ENCODE data around the gene UBQLNL. TPM values are rescaled to one million over a fixed set of nuclear protein-coding genes. Genes with fewer than 3 reads are reported as not detected.

UBQLNL gene
- polyA plus RNA-seq, 2 donors, result 0.15 to 0.49 TPM

GRCh38 chr11:5488798-5489399, 27.6 kb downstream of the UBQLNL start:
- WGBS, 2 donors, result 96% methylated on average over 4 of the region's 4 CpGs
- Histone ChIP-seq H3K27ac (ENCODE audit: low read depth in 2 of 2, low read length in 1 of 2) (no peak overlapping the region), H3K27me3 (ENCODE audit: control insufficient read depth in 1 of 2, insufficient read depth in 2 of 2, low read length in 2 of 2) (no peaks in the 10 kb centered on the region), H3K36me3 (ENCODE audit: control insufficient read depth in 2 of 2, insufficient read depth in 2 of 2, low read length in 1 of 2) (no peaks in the 10 kb centered on the region), H3K4me3 (ENCODE audit: low read depth in 1 of 2, low read length in 2 of 2) (no peak overlapping the region), H3K9me3 (ENCODE audit: control insufficient read depth in 2 of 2, insufficient read depth in 1 of 2, low read depth in 1 of 2, low read length in 1 of 2) (no peaks in the 10 kb centered on the region), H3K4me1 (ENCODE audit: control insufficient read depth in 2 of 2, insufficient read depth in 2 of 2, low read length in 1 of 2) (no peaks in the 10 kb centered on the region)

GRCh38 chr11:5488385-5488784, 28.1 kb downstream of the UBQLNL start, which contains the start of gene OR52D1:
Gene OR52D1 (plus strand): TSS chr11:5488685. CDS start chr11:5488707, 22 bp downstream.
- H3K36me3 ChIP-seq (ENCODE audit: control insufficient read depth in 2 of 2, insufficient read depth in 2 of 2, low read length in 1 of 2), result no peaks in the 10 kb centered on the region
- no peak within 1 kb of the TSS for H3K27ac ChIP-seq (ENCODE audit: low read depth in 2 of 2, low read length in 1 of 2)
- H3K27me3 ChIP-seq (ENCODE audit: control insufficient read depth in 1 of 2, insufficient read depth in 2 of 2, low read length in 2 of 2), result no peaks in the 10 kb centered on the region
- no peaks in the 10 kb centered on the region for H3K9me3 ChIP-seq (ENCODE audit: control insufficient read depth in 2 of 2, insufficient read depth in 1 of 2, low read depth in 1 of 2, low read length in 1 of 2)
- H3K4me3 ChIP-seq (ENCODE audit: low read depth in 1 of 2, low read length in 2 of 2), result no peak within 1 kb of the TSS
- no peaks in the 10 kb centered on the region for H3K4me1 ChIP-seq (ENCODE audit: control insufficient read depth in 2 of 2, insufficient read depth in 2 of 2, low read length in 1 of 2)

GRCh38 chr11:5486421-5486820, 30.1 kb downstream of the UBQLNL start:
- Histone ChIP-seq H3K9me3 (ENCODE audit: control insufficient read depth in 2 of 2, insufficient read depth in 1 of 2, low read depth in 1 of 2, low read length in 1 of 2) (no peaks in the 10 kb centered on the region), H3K4me3 (ENCODE audit: low read depth in 1 of 2, low read length in 2 of 2) (no peak overlapping the region), H3K36me3 (ENCODE audit: control insufficient read depth in 2 of 2, insufficient read depth in 2 of 2, low read length in 1 of 2) (no peaks in the 10 kb centered on the region), H3K27me3 (ENCODE audit: control insufficient read depth in 1 of 2, insufficient read depth in 2 of 2, low read length in 2 of 2) (no peaks in the 10 kb centered on the region), H3K27ac (ENCODE audit: low read depth in 2 of 2, low read length in 1 of 2) (no peak overlapping the region), H3K4me1 (ENCODE audit: control insufficient read depth in 2 of 2, insufficient read depth in 2 of 2, low read length in 1 of 2) (no peaks in the 10 kb centered on the region)
- 56 to 60% methylated on average over 3 of the region's 3 CpGs for WGBS, 2 donors

GRCh38 chr11:5486003-5486402, 30.5 kb downstream of the UBQLNL start:
- WGBS, 2 donors, result 86 to 87% methylated on average over 3 of the region's 3 CpGs
- H3K9me3 ChIP-seq (ENCODE audit: control insufficient read depth in 2 of 2, insufficient read depth in 1 of 2, low read depth in 1 of 2, low read length in 1 of 2), result no peaks in the 10 kb centered on the region
- no peak overlapping the region for H3K27ac ChIP-seq (ENCODE audit: low read depth in 2 of 2, low read length in 1 of 2)
- H3K4me1 ChIP-seq (ENCODE audit: control insufficient read depth in 2 of 2, insufficient read depth in 2 of 2, low read length in 1 of 2), result no peaks in the 10 kb centered on the region
- no peaks in the 10 kb centered on the region for H3K36me3 ChIP-seq (ENCODE audit: control insufficient read depth in 2 of 2, insufficient read depth in 2 of 2, low read length in 1 of 2)
- H3K27me3 ChIP-seq (ENCODE audit: control insufficient read depth in 1 of 2, insufficient read depth in 2 of 2, low read length in 2 of 2), result no peaks in the 10 kb centered on the region
- H3K4me3 ChIP-seq (ENCODE audit: low read depth in 1 of 2, low read length in 2 of 2), result no peak overlapping the region

DNA sequence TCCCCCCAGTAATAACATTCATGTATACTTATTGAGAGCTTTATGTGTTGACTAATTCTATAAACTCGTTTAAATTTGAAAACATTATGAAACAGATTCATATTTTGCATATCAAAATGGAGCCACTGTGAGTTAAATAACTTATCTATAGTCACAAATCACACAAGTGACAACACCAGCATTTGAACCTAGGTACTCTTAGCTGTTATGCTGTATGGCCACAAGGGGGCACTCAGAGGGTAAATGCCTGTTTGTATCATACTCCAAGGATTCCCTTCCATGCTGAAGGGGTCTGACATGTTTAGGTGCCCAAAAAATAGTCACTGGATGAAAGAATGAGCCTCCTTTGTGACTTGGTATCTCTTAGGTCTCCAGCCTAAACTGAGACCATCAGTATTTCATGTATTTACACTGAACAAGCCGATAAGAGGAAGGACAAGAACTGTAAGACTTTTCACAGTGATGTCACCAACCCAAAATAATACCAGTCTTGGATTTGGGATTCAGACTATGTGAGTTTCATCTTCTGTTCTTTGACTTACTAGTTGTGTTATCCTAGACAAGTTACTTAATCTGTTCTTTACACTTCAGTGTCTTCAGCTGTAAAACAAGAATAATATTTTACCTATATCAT, 40.2 kb downstream of the UBQLNL start:
- H3K36me3 ChIP-seq (ENCODE audit: control insufficient read depth in 2 of 2, insufficient read depth in 2 of 2, low read length in 1 of 2), result no peaks in the 10 kb centered on the region
- 38 to 40% methylated on average over 2 of the region's 2 CpGs for WGBS, 2 donors
- H3K27me3 ChIP-seq (ENCODE audit: control insufficient read depth in 1 of 2, insufficient read depth in 2 of 2, low read length in 2 of 2), result no peaks in the 10 kb centered on the region
- no peaks in the 10 kb centered on the region for H3K4me1 ChIP-seq (ENCODE audit: control insufficient read depth in 2 of 2, insufficient read depth in 2 of 2, low read length in 1 of 2)
- H3K9me3 ChIP-seq (ENCODE audit: control insufficient read depth in 2 of 2, insufficient read depth in 1 of 2, low read depth in 1 of 2, low read length in 1 of 2), result no peaks in the 10 kb centered on the region
- no peak overlapping the region for H3K4me3 ChIP-seq (ENCODE audit: low read depth in 1 of 2, low read length in 2 of 2)
- no peak overlapping the region for H3K27ac ChIP-seq (ENCODE audit: low read depth in 2 of 2, low read length in 1 of 2)

GRCh38 chr11:5473921-5474320, 42.6 kb downstream of the UBQLNL start:
- no peaks in the 10 kb centered on the region for H3K9me3 ChIP-seq (ENCODE audit: control insufficient read depth in 2 of 2, insufficient read depth in 1 of 2, low read depth in 1 of 2, low read length in 1 of 2)
- H3K27ac ChIP-seq (ENCODE audit: low read depth in 2 of 2, low read length in 1 of 2), result no peak overlapping the region
- H3K4me3 ChIP-seq (ENCODE audit: low read depth in 1 of 2, low read length in 2 of 2), result no peak overlapping the region
- no peaks in the 10 kb centered on the region for H3K36me3 ChIP-seq (ENCODE audit: control insufficient read depth in 2 of 2, insufficient read depth in 2 of 2, low read length in 1 of 2)
- H3K27me3 ChIP-seq (ENCODE audit: control insufficient read depth in 1 of 2, insufficient read depth in 2 of 2, low read length in 2 of 2), result no peaks in the 10 kb centered on the region
- H3K4me1 ChIP-seq (ENCODE audit: control insufficient read depth in 2 of 2, insufficient read depth in 2 of 2, low read length in 1 of 2), result no peaks in the 10 kb centered on the region

- no peaks in the 10 kb centered on the region for H3K9me3 ChIP-seq (ENCODE audit: control insufficient read depth in 2 of 2, insufficient read depth in 1 of 2, low read depth in 1 of 2, low read length in 1 of 2)
- H3K4me3 ChIP-seq (ENCODE audit: low read depth in 1 of 2, low read length in 2 of 2), result no peak overlapping the region
- 32% methylated on average over 2 of the region's 2 CpGs for WGBS, 2 donors
- no peaks in the 10 kb centered on the region for H3K4me1 ChIP-seq (ENCODE audit: control insufficient read depth in 2 of 2, insufficient read depth in 2 of 2, low read length in 1 of 2)
- H3K27me3 ChIP-seq (ENCODE audit: control insufficient read depth in 1 of 2, insufficient read depth in 2 of 2, low read length in 2 of 2), result no peaks in the 10 kb centered on the region
- no peaks in the 10 kb centered on the region for H3K36me3 ChIP-seq (ENCODE audit: control insufficient read depth in 2 of 2, insufficient read depth in 2 of 2, low read length in 1 of 2)
- H3K27ac ChIP-seq (ENCODE audit: low read depth in 2 of 2, low read length in 1 of 2), result no peak overlapping the region
These were observed 49.0 kb downstream of the UBQLNL start for GRCh38 chr11:5467527-5467926.

Other genes starting within 250 kb of the UBQLNL start
- gene HBE1, start 246.8 kb downstream of the UBQLNL start, polyA plus RNA-seq, result not detected
- gene OR51B4, start 214.8 kb downstream of the UBQLNL start, polyA plus RNA-seq, result not detected
- not detected for gene OR51B2, start 192.4 kb downstream of the UBQLNL start, polyA plus RNA-seq
- not detected for gene OR51B5, start 173.2 kb downstream of the UBQLNL start, polyA plus RNA-seq
- not detected for gene OR51B6, start 165.2 kb downstream of the UBQLNL start, polyA plus RNA-seq
- not detected for gene OR51M1, start 132.9 kb downstream of the UBQLNL start, polyA plus RNA-seq
- gene OR51Q1, start 94.6 kb downstream of the UBQLNL start, polyA plus RNA-seq, result not detected
- gene OR51I1, start 75.2 kb downstream of the UBQLNL start, polyA plus RNA-seq, result not detected
- not detected for gene OR51I2, start 67.4 kb downstream of the UBQLNL start, polyA plus RNA-seq
- gene OR52D1, start 28.0 kb downstream of the UBQLNL start, polyA plus RNA-seq, result not detected
- gene UBQLN3, start 6.7 kb downstream of the UBQLNL start, polyA plus RNA-seq, result not detected
- gene OR52H1, start 31.8 kb upstream of the UBQLNL start, polyA plus RNA-seq, result not detected
- gene OR52B6, start 64.2 kb upstream of the UBQLNL start, polyA plus RNA-seq, result not detected
- gene TRIM6, start 79.9 kb upstream of the UBQLNL start, polyA plus RNA-seq, result 1 to 10 TPM; 4.9 to 5.2 TPM
- 1 to 10 TPM; 2.5 to 2.6 TPM for gene TRIM34, start 108.3 kb upstream of the UBQLNL start, polyA plus RNA-seq
- gene TRIM5, start 168.4 kb upstream of the UBQLNL start, polyA plus RNA-seq, result 1 to 10 TPM; 5.8 to 6.7 TPM
- 10 to 100 TPM; 13.4 to 18.3 TPM for gene TRIM22, start 173.1 kb upstream of the UBQLNL start, polyA plus RNA-seq
- not detected for gene OR56B1, start 219.7 kb upstream of the UBQLNL start, polyA plus RNA-seq
- under 1 TPM in 1 of 2 donors, not detected in 1; 0.04 TPM for gene OR52N4, start 237.5 kb upstream of the UBQLNL start, polyA plus RNA-seq